Esophagus muscularis mucosa (tissue), 3 donors: ENCODE measurements around the gene CNGB1.

Experiments
- POLR2A ChIP-seq: fragments of 450-650 bp; IDR thresholded peaks from one replicate; pipeline ENCODE4 v1.6.1; 2017; ENCODE audit warnings: antibody characterized with exemption, moderate library complexity, mild to moderate bottlenecking, low read depth
- TF ChIP-seq, protein P1 (sequence below), 3 experiments: fragments of 200-600 bp in 2 of 3; fragments of 450-650 bp in 1 of 3; sonication (generic) in 2 of 3; IDR thresholded peaks; one replicate each; pipeline ENCODE4 v1.5.1; 2017 to 2019; ENCODE audit warnings: antibody characterized with exemption in 3 of 3, mild to moderate bottlenecking in 2 of 3, moderate library complexity in 1 of 3

DNA sequence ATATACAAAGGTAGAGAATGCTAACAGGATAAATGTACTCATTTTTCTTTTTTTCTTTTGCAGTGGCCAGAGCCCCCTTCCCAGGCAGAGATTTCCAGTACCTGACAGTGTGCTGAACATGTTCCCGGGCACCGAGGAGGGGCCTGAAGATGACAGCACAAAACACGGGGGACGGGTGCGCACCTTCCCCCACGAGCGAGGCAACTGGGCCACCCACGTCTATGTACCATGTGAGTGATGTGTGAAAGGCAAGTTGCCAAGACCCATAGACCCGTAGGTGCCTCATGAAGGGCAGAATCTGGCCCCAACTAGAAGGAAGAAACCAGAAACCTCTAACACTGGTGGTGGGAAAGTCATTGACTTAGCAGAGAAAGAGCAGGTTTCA, 31.5 kb upstream of the CNGB1 start:
- TF ChIP-seq, protein P1, sequence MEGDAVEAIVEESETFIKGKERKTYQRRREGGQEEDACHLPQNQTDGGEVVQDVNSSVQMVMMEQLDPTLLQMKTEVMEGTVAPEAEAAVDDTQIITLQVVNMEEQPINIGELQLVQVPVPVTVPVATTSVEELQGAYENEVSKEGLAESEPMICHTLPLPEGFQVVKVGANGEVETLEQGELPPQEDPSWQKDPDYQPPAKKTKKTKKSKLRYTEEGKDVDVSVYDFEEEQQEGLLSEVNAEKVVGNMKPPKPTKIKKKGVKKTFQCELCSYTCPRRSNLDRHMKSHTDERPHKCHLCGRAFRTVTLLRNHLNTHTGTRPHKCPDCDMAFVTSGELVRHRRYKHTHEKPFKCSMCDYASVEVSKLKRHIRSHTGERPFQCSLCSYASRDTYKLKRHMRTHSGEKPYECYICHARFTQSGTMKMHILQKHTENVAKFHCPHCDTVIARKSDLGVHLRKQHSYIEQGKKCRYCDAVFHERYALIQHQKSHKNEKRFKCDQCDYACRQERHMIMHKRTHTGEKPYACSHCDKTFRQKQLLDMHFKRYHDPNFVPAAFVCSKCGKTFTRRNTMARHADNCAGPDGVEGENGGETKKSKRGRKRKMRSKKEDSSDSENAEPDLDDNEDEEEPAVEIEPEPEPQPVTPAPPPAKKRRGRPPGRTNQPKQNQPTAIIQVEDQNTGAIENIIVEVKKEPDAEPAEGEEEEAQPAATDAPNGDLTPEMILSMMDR (IDR thresholded peaks at IDR 0.05): no peak
- TF ChIP-seq POLR2A: no peak
